Mucosa of descending colon (tissue), 3 donors: ENCODE measurements around the gene POLR1A. TPM values are rescaled to one million over a fixed set of nuclear protein-coding genes. Genes with fewer than 3 reads are reported as not detected.

ENCODE experiments used
- ATAC-seq: fragments of 200-7000 bp; cut with Tn5 transposase; one replicate; pipeline ENCODE4 v1.9.1; 2020; ENCODE audit warnings: mild to moderate bottlenecking, moderate library complexity
- DNase-seq, 3 donors: peaks; one replicate each; pipeline ENCODE4 v3.0.0-alpha.2; 2020
- H3K36me3 ChIP-seq: fragments of 200-600 bp; one replicate; pipeline ENCODE4 v1.8.0; 2021; ENCODE audit warnings: low read depth, mild to moderate bottlenecking
- H3K4me1 ChIP-seq: fragments of 200-600 bp; one replicate; pipeline ENCODE4 v1.8.0; 2021; ENCODE audit warnings: low read depth, mild to moderate bottlenecking
- H3K4me3 ChIP-seq: fragments of 200-600 bp; one replicate; pipeline ENCODE4 v1.8.0; 2021; ENCODE audit warnings: mild to moderate bottlenecking
- H3K9me3 ChIP-seq: fragments of 200-600 bp; one replicate; pipeline ENCODE4 v1.8.0; 2021; ENCODE audit warnings: mild to moderate bottlenecking
- CTCF ChIP-seq: fragments of 200-600 bp; IDR thresholded peaks from one replicate; pipeline ENCODE4 v1.8.0; 2022; ENCODE audit warnings: antibody characterized with exemption, mild to moderate bottlenecking
- intact Hi-C, 2 donors: fragments of 100-400 bp; cut with DNase I in 1 of 2; cut with micrococcal nuclease in 1 of 2; formaldehyde crosslinking; loops; one replicate each; pipeline versions ENCODE4 v1.11.0 to v1.11.1; 2022; cut with DNase I, micrococcal nuclease
- total RNA-seq, 3 donors: library from RNA; stranded (reverse); fragmentation: NEBNext Ultra II Directional in 2 of 3; extraction: Animal tissue kit (Norgen Biotek cat#: 25700) in 2 of 3; gene quantifications; one replicate each; pipeline versions ENCODE4 v1.2.1 to v1.2.4, GENCODE V29; 2021 to 2023
- donor health status: DM: no; HTN: no; CAD: no; lungs with moderate emphysema.
- donor health status: DM: no; HTN: no; CAD: no.
- donor health status: DM: no; HTN: yes; CAD: no.

The POLR1A gene
- total RNA-seq, 3 donors from 2014 or later, result 22.8 to 29.3 (median 24.3) TPM

- H3K4me1 ChIP-seq, result peaks cover 4% of the 10 kb centered on the region
- H3K36me3 ChIP-seq, result peaks cover 3% of the 10 kb centered on the region
- no peak for TF ChIP-seq CTCF
- no peak for DNase-seq
- H3K4me3 ChIP-seq, result no peak overlapping the region
- H3K9me3 ChIP-seq, result no peaks in the 10 kb centered on the region
- no peak for ATAC-seq
- intact Hi-C loops, result no loop called here
Observed at GRCh38 chr2:86031151-86031550, 74.5 kb downstream of the POLR1A start.

DNA sequence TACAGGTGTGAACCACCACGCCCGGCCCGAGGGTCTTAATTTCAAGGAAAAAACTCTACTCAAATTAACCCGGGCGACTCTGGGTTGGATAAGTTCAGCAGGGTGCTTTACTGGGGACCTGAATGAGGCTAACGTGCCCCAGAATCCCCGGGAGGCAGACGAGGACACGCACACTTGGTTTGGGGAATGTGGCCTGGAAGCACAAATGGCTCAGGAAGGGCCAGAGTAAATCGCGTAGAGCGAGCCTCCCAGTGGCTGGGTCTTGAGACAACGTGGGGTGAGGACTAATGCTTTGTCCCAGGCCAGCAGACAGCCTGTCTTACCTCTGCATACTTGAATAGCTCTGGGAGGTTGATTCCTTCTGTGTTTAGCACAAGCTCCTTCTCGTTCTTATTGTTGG is 75.8 kb downstream of the POLR1A start:
- DNase-seq (no peak), ATAC-seq (no peak)
- intact Hi-C loops, result no loop called here
- H3K36me3 ChIP-seq, result peaks cover 3% of the 10 kb centered on the region
- no peak for TF ChIP-seq CTCF
- H3K4me3 ChIP-seq, result no peak overlapping the region
- H3K9me3 ChIP-seq, result no peaks in the 10 kb centered on the region
- no peaks in the 10 kb centered on the region for H3K4me1 ChIP-seq

- H3K36me3 ChIP-seq, result peaks cover 3% of the 10 kb centered on the region
- no peaks in the 10 kb centered on the region for H3K9me3 ChIP-seq
- no peak for TF ChIP-seq CTCF
- DNase-seq, result no peak
- no peaks in the 10 kb centered on the region for H3K4me1 ChIP-seq
- no peak overlapping the region for H3K4me3 ChIP-seq
- ATAC-seq, result no peak
- intact Hi-C loops, result no loop called here
Observed at GRCh38 chr2:86028766-86029381, 76.8 kb downstream of the POLR1A start.

DNA sequence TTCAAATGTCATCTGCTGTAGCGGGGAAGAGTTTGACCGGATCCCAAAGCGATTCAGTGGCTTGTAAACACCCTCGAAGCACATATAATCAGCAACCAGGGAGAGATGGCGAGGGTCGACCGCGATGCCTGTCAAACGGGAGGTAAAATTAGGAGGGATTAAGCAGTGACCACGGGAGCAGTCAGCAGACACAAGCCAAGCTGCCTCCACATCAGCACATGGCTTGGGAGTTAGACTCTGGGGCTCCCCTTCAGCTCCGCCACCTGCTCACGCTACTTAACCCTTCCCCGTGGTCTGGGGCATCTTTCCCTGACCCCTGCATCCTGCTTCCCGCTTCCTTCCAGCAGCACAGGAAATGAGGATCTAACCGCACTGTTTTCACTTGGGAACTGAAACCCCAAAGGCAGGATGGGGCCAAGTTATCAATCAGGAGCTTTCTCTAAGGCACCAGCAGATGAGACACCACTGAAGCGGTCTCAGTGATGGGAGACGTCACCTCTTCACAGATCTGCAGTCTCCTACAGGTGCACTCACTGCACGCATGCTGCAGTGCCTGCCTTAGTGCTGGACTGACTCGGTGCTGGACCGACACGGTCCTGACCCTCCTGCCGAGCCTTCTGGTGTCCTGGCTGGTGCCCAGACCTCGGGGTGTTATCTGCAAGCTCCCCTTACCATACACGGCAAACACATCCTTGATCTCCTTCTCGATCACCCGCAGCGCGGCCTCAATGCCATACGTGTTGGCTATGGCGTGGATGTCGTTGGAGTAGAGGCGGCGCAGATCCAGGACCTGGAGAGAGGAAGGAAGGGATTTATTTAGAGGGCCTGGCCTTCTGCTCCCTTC is 77.5 kb downstream of the POLR1A start:
- TF ChIP-seq CTCF, result no peak
- no peaks in the 10 kb centered on the region for H3K9me3 ChIP-seq
- no peak for ATAC-seq
- no peak overlapping the region for H3K4me3 ChIP-seq
- peaks cover 3% of the 10 kb centered on the region for H3K36me3 ChIP-seq
- intact Hi-C loops, result no loop called here
- no peak for DNase-seq
- no peaks in the 10 kb centered on the region for H3K4me1 ChIP-seq

GRCh38 chr2:86027196-86027921 is 78.3 kb downstream of the POLR1A start:
- H3K9me3 ChIP-seq, result no peaks in the 10 kb centered on the region
- DNase-seq (no peak), ATAC-seq (no peak)
- no peaks in the 10 kb centered on the region for H3K4me1 ChIP-seq
- TF ChIP-seq CTCF, result no peak
- peaks cover 3% of the 10 kb centered on the region for H3K36me3 ChIP-seq
- H3K4me3 ChIP-seq, result no peak overlapping the region
- intact Hi-C loops, result no loop called here
